ENCODE measurements around the gene CEACAM21. TPM values are rescaled to one million over a fixed set of nuclear protein-coding genes. Genes with fewer than 3 reads are reported as not detected.

The CEACAM21 gene
- total RNA-seq, 2 experiments from 2014 or later = 75.4 to 75.5 TPM

DNA sequence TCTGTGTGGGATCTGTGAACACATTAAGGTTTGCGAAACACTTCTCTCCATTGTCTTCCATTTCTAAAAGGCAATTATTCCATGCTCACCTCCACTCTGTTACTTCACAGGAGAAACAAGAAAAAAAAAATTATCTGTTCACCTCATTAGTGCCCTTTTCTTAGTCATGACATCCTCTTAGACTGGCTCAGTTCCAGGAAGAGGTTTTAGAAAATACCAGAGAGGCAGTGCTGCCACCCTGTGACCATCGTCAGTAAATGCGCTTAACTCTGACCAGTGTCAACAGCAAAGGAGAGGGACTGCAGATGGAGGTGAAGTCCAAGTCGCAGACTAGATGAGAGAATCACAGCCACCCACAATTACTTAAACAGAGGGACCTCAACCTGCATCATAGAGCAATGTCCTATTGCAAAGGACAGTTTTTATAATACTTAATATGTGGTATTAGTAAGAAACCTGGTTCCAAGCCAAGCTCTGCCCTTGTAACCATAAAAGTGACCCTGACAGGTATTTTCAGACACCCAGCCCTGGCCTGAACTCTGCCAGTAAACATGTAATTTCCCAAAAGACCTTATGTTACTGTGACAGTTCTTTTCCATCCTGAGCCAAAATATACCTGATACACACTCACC is 19.4 kb downstream of the CEACAM21 start:
- POLR2A ChIA-PET = no interaction called here
- H3K9me3 Mint-ChIP-seq = no peaks in the 10 kb centered on the region
- H3K4me3 Mint-ChIP-seq = no peak overlapping the region
- peaks cover 12% of the 10 kb centered on the region for H3K4me1 Mint-ChIP-seq
- no peaks in the 10 kb centered on the region for H3K36me3 Mint-ChIP-seq
- DNase-seq (peak; percentile 68), ATAC-seq (ENCODE audit: low read depth) (peak; percentile 86)
- H3K27me3 Mint-ChIP-seq = peaks cover 46% of the 10 kb centered on the region
- no peak overlapping the region for H3K27ac Mint-ChIP-seq

DNA sequence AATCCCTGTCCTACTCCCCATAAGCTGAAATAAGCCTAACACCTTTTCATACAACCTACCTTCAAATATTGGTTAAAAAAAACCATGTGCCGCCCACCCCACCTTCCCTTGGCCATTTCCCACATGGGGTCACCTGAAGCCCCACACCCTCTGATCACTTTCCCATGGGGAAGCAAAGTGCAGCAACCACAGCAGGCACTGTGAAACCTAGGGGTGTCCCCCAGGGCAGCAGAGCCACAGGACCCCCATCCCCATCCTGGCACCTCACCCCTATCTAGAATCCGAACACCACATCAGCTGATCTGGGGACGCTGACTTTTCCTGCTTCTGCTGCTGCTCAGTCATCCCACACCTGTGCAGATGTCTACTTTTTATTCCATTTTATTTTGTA is 19.9 kb downstream of the CEACAM21 start:
- ATAC-seq (ENCODE audit: low read depth) (no peak), DNase-seq (no peak)
- H3K27me3 Mint-ChIP-seq = peaks cover 50% of the 10 kb centered on the region
- no peaks in the 10 kb centered on the region for H3K9me3 Mint-ChIP-seq
- H3K36me3 Mint-ChIP-seq = no peaks in the 10 kb centered on the region
- peaks cover 12% of the 10 kb centered on the region for H3K4me1 Mint-ChIP-seq
- no peak overlapping the region for H3K4me3 Mint-ChIP-seq
- POLR2A ChIA-PET = interaction anchor here (1.5 kb wide), 1 partner anchor 25 kb away, joined by 3 read pairs; no protein-coding TSS in a partner anchor
- H3K27ac Mint-ChIP-seq = no peak overlapping the region

DNA sequence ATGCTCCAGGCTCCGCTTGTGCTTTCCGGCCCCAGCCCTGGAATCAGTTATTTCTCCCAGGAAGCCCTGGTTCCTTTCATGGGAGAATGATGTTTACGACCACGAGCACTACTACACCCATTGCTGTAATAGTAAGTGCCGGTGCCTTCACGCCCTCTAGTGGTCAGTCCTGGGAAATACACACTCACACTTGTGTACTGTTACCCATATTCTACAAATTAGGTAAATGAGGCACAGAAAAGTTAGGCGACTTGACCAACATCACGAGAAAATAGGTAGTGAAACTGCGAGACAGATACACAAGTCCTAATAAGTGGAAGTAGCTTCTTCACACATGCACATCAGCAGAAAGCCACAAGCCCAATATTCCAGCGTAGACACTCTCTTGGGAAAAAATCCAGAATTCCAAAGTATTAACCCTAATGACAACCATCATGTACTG is 21.7 kb downstream of the CEACAM21 start:
- peaks cover 42% of the 10 kb centered on the region for H3K27me3 Mint-ChIP-seq
- DNase-seq (peak; percentile 52), ATAC-seq (ENCODE audit: low read depth) (peak; percentile 69)
- no peaks in the 10 kb centered on the region for H3K9me3 Mint-ChIP-seq
- no peak overlapping the region for H3K27ac Mint-ChIP-seq
- peak overlapping the region; percentile 66 for H3K4me3 Mint-ChIP-seq
- POLR2A ChIA-PET = interaction anchor here (0.6 to 1.5 kb wide), 3 partner anchors 22 to 43 kb away, joined by 3 read pairs; partner anchors contain the start of gene CEACAM21
- H3K36me3 Mint-ChIP-seq = no peaks in the 10 kb centered on the region
- peaks cover 12% of the 10 kb centered on the region for H3K4me1 Mint-ChIP-seq

DNA sequence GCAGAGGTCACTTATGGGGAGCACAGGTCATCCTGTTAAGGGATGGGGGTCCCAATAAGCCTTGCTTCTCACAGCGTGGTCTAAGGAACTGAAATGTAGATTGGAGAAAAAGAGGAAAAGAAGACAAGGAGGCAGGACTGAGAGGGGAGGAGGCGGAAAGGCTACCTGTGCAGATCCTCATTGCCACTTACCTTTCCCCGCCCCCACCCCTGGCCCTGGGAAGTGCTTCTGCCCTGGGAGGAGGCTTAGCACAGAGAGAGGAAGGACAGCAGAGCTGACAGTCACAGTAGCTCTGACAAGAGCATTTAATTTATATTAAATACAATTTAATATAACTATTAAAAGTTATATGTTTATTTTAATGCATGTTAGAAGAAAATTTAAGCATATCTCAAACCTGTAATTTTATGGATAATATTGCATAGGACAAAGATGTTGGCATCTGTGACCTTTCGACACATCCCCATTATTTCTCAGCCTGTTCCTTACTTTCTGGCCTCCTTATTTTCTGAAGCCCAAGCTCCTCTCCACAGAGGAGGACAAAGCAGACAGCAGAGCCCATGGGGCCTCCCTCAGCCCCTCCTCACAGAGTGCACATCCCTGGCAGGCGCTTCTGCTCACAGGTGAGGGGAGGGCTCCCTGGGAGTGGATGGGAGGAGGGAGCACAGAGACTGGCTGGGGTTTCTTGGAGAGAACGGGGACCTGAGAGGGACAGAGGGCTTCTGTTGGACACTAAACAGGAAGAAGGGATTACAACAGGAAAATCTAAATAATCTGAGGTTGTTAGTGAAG is 23.4 kb downstream of the CEACAM21 start:
- Mint-ChIP-seq H3K27me3 (peaks cover 51% of the 10 kb centered on the region), H3K36me3 (no peaks in the 10 kb centered on the region), H3K27ac (no peak overlapping the region), H3K4me1 (peaks cover 12% of the 10 kb centered on the region), H3K4me3 (no peak overlapping the region), H3K9me3 (no peaks in the 10 kb centered on the region)
- ATAC-seq (ENCODE audit: low read depth) = no peak
- POLR2A ChIA-PET = no interaction called here
- DNase-seq = no peak

DNA sequence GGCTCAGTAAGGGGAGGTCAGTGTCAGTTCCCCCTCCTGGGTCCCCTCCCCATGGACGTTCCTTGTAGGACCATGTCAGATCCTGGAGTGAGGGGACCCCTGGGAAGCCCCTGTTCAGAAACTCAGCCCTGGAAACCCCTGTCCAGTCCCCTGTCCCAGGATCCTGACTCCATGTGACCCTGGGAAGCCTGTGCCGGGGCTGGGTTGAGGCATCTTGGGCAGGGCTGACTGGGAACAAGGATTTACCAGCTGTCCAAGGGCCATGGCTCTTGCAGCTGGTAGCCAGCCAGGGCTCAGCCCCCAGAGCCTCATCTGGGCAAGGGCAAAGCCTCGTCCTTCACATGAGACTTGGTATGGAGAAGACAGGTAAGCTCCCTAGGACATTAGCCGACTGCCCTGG is 25.8 kb downstream of the CEACAM21 start:
- POLR2A ChIA-PET = no interaction called here
- H3K4me3 Mint-ChIP-seq = no peak overlapping the region
- DNase-seq (no peak), ATAC-seq (ENCODE audit: low read depth) (no peak)
- no peaks in the 10 kb centered on the region for H3K36me3 Mint-ChIP-seq
- no peaks in the 10 kb centered on the region for H3K9me3 Mint-ChIP-seq
- H3K4me1 Mint-ChIP-seq = peaks cover 4% of the 10 kb centered on the region
- peaks cover 39% of the 10 kb centered on the region for H3K27me3 Mint-ChIP-seq
- no peak overlapping the region for H3K27ac Mint-ChIP-seq

DNA sequence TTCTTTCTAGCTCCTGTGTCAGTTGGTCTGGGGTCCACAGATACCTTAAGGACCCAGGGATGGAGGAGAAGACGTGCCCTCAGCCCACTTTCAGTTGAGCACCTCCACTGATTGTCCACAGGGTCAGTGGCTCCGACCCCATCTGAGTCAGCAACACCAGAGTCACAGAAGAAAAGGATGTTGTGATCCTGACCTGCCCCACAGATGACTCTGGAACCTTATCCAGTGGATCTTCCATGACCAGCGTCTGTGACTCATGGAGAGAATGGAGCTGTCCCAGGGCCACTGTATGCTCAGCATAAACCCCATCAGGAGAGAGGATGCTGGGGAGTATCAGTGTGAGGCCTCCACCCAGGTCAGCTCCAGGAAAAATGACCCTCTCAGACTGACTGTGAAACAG is 28.9 kb downstream of the CEACAM21 start:
- Mint-ChIP-seq H3K27me3 (peaks cover 36% of the 10 kb centered on the region), H3K36me3 (no peaks in the 10 kb centered on the region), H3K4me1 (no peaks in the 10 kb centered on the region), H3K9me3 (no peaks in the 10 kb centered on the region), H3K27ac (no peak overlapping the region), H3K4me3 (no peak overlapping the region)
- POLR2A ChIA-PET = no interaction called here
- DNase-seq = no peak
- no peak for ATAC-seq (ENCODE audit: low read depth)

DNA sequence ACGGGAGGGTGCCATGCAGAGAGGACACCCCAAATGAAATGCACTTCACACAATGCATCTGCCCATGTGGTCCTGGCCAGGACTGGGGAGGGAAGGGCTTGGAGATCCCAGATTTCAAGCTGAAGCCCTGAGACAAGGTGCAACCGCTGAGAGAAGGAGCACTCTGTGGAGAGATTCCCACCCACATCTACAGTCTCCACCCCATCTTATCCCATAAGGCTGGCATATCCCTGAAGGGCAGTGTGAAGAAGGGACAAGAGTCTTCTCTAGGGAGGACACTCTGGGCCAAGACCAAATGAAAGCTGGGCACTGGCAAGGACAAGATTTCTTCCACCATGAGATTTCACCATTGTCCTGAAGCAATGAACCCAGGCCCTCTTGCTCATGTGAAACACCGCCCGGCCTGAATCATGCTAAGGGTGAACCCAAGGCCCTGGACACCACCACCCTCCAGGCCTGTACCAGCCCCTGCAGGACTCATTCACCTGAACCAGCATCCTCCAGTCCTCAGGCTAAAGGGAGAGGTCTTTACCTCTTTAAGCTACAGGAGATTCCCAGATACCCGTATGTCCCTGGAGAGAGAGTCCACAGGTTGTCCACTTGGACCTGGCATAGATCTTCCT is 30.4 kb downstream of the CEACAM21 start:
- no peaks in the 10 kb centered on the region for H3K4me1 Mint-ChIP-seq
- H3K4me3 Mint-ChIP-seq = no peak overlapping the region
- H3K27ac Mint-ChIP-seq = no peak overlapping the region
- POLR2A ChIA-PET = no interaction called here
- DNase-seq = no peak
- H3K36me3 Mint-ChIP-seq = no peaks in the 10 kb centered on the region
- H3K27me3 Mint-ChIP-seq = peaks cover 40% of the 10 kb centered on the region
- ATAC-seq (ENCODE audit: low read depth) = no peak
- H3K9me3 Mint-ChIP-seq = no peaks in the 10 kb centered on the region

DNA sequence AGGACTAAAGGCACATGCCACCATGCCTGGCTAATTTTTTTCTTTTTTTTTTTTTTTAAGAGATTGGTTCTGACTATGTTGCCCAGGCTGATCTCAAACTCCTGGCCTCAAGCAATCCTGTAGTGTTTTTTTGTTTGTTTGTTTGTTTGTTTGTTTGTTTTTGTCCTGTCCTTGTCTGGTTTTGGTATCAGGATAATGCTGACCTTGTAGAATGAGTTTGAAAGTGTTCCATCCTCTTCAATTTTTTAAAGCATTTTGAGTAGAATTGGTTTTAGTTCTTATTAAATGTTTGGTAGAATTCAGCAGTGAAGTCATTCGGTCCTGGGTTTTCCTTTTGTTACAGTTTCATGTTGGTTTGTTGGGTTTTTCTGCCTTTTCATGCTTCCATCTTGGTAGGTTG is 31.7 kb downstream of the CEACAM21 start:
- Mint-ChIP-seq H3K27me3 (peaks cover 40% of the 10 kb centered on the region), H3K27ac (no peak overlapping the region), H3K9me3 (no peaks in the 10 kb centered on the region), H3K4me1 (no peaks in the 10 kb centered on the region), H3K4me3 (no peak overlapping the region), H3K36me3 (no peaks in the 10 kb centered on the region)
- POLR2A ChIA-PET = no interaction called here
- DNase-seq (no peak), ATAC-seq (ENCODE audit: low read depth) (no peak)

DNA sequence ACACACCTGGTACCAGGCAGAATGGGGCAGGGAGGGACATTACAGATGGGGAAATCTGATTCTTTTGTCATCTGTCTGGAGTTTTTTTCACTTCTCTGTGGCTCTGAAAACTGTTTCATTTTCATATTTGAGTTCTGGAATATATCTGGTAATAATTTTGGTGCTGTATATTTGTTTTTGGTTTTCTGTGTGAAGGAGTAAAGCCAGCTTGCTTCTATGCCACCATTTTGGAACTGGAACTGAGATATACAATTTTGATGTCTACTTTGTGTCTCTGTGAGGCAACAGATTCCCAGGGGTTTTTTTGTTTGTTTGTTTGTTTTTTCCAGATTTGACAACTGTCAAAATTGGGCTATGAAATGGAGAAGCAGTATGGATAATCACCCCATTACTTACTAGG is 34.8 kb downstream of the CEACAM21 start:
- H3K36me3 Mint-ChIP-seq = no peaks in the 10 kb centered on the region
- POLR2A ChIA-PET = no interaction called here
- ATAC-seq (ENCODE audit: low read depth) (no peak), DNase-seq (no peak)
- peaks cover 26% of the 10 kb centered on the region for H3K27me3 Mint-ChIP-seq
- H3K4me3 Mint-ChIP-seq = no peak overlapping the region
- no peaks in the 10 kb centered on the region for H3K4me1 Mint-ChIP-seq
- no peak overlapping the region for H3K27ac Mint-ChIP-seq
- H3K9me3 Mint-ChIP-seq = no peaks in the 10 kb centered on the region

DNA sequence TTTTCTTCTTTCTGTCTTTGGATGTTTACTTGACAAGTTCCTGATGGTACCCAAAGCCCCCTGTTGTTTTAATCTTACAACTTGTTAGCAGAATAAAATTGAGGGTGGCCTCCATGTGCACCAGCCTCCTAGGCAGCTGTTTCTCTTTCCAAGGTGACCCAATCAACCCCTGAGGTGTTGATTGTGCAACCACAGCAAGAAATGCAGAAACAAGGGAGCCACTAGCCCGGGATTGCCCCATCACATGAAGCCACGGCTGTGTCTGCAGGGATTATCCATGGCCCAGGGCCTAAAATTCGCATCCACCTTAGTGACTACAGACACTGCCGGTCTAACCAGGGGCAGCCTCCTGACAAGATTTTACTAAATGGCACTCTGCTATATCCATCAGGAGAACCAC is 36.5 kb downstream of the CEACAM21 start:
- Mint-ChIP-seq H3K27ac (no peak overlapping the region), H3K4me3 (no peak overlapping the region), H3K36me3 (no peaks in the 10 kb centered on the region), H3K27me3 (peaks cover 25% of the 10 kb centered on the region), H3K9me3 (no peaks in the 10 kb centered on the region), H3K4me1 (peaks cover 3% of the 10 kb centered on the region)
- DNase-seq (no peak), ATAC-seq (ENCODE audit: low read depth) (no peak)
- POLR2A ChIA-PET = no interaction called here

DNA sequence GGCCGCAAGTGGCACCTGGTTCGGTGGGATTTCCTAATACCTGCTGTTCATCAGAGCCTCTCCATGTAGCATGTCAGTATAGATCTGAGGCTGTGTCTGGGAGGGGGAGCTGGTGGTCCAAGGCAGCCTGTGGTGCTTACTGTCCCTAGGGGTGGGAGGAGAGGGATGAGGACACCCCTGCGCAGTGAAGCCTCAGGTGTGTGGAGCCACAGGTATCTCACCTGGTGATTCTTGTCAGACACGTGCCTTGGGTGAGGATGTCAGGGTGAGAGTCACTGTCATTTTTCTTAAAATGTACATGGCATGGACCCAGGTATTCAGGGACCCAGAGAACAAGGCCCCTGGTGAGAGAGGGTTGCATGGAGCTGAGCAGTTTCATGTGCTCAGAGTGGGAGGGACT is 39.2 kb downstream of the CEACAM21 start:
- Mint-ChIP-seq H3K4me1 (peaks cover 3% of the 10 kb centered on the region), H3K4me3 (no peak overlapping the region), H3K36me3 (no peaks in the 10 kb centered on the region), H3K9me3 (no peaks in the 10 kb centered on the region), H3K27me3 (peaks cover 11% of the 10 kb centered on the region), H3K27ac (no peak overlapping the region)
- ATAC-seq (ENCODE audit: low read depth) = no peak
- no peak for DNase-seq
- POLR2A ChIA-PET = no interaction called here

DNA sequence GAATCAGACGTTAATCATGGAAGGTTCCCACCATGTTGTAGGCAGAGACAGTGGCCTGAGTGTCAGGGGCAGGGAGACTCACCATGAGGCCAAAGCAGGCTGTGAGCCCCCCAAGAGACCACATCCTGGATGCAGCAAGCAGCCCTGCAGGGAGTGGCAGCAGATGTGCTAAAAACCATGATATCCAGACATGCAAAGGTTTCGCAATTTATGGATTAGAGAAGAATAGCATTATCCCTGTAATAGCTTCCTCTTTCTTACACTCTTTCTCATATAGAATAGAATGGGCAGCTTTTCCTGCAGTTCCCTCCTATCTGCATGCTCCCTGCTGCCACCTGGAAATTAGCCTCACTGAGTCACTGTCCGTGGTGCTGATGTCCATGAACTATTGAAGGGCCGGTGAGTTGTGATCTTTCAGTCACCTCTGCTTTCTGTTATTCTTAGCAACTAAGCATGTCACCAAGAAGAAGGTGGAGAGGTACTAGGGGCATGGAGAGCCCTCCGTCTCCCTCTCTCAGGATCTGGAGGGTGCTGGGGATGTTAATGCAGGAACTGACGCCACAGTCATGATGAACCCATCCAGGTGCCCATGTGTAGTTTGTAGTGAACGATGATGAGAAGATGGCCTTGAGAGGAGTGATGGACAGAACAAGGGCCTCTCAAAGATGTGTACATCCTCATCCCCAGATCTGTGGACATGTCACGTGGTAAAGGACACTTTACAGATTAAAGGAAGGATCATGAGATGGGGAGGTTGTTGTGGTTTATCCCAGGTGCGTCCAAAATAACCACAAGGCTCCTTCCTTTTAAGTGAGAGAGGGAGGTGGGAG is 41.0 kb downstream of the CEACAM21 start:
- no peak for ATAC-seq (ENCODE audit: low read depth)
- Mint-ChIP-seq H3K27ac (no peak overlapping the region), H3K4me3 (no peak overlapping the region), H3K27me3 (no peaks in the 10 kb centered on the region), H3K36me3 (no peaks in the 10 kb centered on the region), H3K9me3 (no peaks in the 10 kb centered on the region), H3K4me1 (peaks cover 3% of the 10 kb centered on the region)
- no peak for DNase-seq
- POLR2A ChIA-PET = no interaction called here

DNA sequence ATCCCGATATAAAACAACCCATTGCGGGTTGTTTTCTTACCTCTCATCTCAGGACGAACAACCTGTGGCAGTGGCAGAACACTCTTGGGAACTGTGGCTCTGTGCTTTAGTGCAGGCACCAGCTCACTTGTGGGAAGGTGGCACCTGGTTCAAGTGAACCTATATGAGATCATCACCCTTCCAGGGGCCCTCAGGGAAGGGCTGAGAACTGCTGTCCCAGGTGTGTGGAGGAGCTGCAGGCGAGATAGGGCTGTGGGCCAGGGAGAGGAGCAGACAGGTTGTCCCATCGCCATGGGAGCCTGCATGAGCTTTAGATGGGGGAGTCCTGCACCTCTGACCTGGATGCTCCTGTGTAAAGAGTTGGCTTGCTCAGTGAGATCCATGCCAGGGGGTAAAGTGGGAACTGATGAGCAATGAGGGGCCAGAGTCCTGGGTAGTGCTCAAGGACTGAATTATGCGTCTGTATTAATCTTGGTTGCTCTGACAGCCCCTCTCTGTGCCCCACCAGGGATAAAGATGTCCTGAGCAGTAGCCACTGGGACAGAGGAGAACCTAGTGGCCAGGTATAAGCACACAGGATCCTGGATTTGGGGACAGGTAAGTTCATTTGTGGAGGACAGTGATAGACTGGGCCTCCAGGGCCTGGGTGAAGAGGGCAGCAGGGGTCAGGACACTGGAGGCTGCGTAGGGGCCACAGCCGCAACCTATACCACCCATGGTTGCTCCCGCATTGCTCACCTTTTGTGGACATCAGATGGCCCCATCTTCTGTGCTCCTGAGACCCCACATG is 42.2 kb downstream of the CEACAM21 start:
- Mint-ChIP-seq H3K4me3 (no peak overlapping the region), H3K27me3 (peaks cover 4% of the 10 kb centered on the region), H3K36me3 (no peaks in the 10 kb centered on the region), H3K9me3 (no peaks in the 10 kb centered on the region), H3K4me1 (peaks cover 3% of the 10 kb centered on the region), H3K27ac (no peak overlapping the region)
- POLR2A ChIA-PET = no interaction called here
- ATAC-seq (ENCODE audit: low read depth) = no peak
- DNase-seq = no peak
